ENCODE results near the gene CILP.

GRCh38 chr15:65182538-65182937, 28.7 kb downstream of the CILP start:
- no peak for TF ChIP-seq EP300 (IDR thresholded peaks at IDR 0.05; ENCODE audit: borderline replicate concordance)
- TF ChIP-seq, protein P1, sequence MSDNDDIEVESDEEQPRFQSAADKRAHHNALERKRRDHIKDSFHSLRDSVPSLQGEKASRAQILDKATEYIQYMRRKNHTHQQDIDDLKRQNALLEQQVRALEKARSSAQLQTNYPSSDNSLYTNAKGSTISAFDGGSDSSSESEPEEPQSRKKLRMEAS (IDR thresholded peaks at IDR 0.05) = no peak
- no peak for TF ChIP-seq RAD21 (IDR thresholded peaks at IDR 0.05; ENCODE audit: low read depth)
